Epithelial cell of prostate (primary cell): ENCODE measurements around the gene B9D1.
A peak's percentile ranks its signal among the peaks of the same experiment; 100 is the strongest.

Experiments used
- DNase-seq: peaks from one replicate; pipeline ENCODE4 v3.0.0-alpha.2; 2011; ENCODE audit warnings: low read depth, low spot score
- H3K27ac ChIP-seq: fragments of 450-650 bp; 2 replicates; pipeline ENCODE4 v1.5.1; 2017; ENCODE audit warnings: mild to moderate bottlenecking

Gene B9D1

GRCh38 chr17:19362277-19363113, at the start of gene B9D1:
TSS of gene B9D1 (minus strand) at chr17:19362723. CDS start at chr17:19362569, 154 bp downstream.
- peak within 1 kb of the TSS; percentile 59 for H3K27ac ChIP-seq
- DNase-seq: peak; percentile 45

- no peak overlapping the region for H3K27ac ChIP-seq
- DNase-seq: no peak
Observed at GRCh38 chr17:19411631-19412030, 49.1 kb upstream of the B9D1 start.

DNA sequence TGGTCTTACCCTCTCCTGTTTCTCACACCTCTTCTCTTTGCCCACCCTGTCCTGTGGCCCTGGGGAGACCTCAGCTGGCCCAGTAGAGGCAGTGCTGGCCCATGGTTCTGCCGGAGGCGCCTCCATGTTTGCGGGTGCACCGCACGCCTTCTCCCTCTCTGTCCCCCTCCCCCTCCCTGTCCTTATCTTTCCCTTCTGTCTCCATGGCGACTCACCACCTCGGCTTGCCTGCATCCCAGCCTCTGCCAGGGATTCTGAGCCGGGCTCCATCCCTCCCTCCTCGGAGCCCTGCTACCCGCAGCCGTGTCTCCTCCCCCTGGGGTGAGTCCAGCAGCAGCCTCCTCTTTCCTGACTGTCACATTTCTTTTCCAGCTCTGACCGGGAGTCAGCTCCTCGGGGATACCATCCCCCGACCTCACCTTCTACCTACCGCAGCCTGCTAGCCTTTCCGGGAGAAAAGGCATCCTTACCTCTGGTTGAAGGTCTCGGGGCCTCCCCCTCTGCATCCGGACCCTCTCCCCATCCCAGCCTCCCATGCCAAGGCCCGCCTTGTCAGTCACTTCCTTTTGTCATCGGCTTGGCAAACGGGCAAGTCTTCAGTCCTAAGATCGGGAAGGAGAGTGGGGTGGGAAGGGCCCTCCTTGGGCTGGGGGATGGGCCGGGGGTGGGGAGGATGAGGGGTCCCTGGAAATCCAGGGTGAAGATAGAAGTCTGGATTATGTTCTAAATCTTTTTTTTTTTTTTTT, 48.5 kb upstream of the B9D1 start, which contains the start of gene RNF112:
Gene RNF112 (plus strand): TSS at position 358 of the 746 bp plus-strand sequence. CDS start 177 bp downstream, at position 535.
- no peak within 1 kb of the TSS for H3K27ac ChIP-seq
- no peak for DNase-seq

GRCh38 chr17:19410091-19410490, 47.6 kb upstream of the B9D1 start:
- DNase-seq: no peak
- no peak overlapping the region for H3K27ac ChIP-seq

DNA sequence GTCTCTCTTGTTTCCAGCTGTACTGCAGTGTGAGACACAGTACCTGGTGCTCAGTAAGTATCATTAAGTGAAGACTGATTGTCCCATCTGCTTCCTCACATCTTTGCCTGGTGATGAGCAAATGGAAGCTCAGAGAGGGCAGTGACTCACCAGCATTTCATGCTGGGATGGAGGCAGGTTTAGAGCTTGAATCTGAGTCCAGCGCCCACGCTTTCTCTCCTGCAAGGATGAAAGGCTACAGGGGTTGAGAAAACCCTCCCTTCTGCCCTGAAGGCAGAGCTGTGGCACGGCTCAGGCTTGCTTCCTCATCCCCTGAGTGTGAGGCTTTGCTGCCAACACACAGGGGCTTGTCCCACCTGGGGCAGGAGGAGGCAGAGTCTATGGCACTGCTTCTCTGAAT, 47.0 kb upstream of the B9D1 start:
- peak; percentile 60 for DNase-seq
- H3K27ac ChIP-seq: no peak overlapping the region

DNA sequence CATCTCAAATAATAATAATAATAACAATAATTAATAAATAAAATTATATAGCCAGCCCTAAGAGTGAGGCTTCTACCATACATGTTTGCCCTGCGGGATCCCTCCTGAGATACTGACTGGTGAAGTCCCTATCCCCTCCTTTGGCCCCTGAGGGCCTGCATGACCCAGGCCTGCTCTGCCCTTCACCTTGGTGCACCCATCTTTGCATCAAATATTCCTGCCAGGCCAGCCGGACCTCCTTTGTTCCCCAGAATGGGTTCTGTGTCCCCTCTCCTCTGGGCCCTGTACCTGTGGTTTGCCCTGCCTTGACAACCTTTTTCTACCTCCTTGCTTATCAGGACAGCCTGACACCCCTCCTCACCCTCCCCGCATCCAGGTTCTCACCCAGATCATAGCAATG, 46.5 kb upstream of the B9D1 start:
- no peak for DNase-seq
- no peak overlapping the region for H3K27ac ChIP-seq

DNA sequence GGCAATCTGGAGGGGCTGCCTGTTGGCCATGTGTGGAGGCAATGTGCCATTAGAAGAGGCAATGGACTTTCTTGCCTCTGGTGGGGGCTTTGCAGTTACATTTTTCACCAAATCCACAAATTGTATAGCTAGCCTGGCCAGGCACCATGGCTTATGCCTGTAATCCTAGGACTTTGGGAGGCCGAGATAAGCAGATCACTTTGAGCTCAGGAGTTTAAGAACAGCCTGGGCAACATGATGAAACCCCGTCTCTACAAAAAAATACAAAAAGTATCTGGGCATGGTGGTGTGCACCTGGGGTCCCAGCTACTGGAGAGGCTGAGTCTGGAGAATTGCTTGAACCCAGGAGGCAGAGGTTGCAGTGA, 45.8 kb upstream of the B9D1 start:
- no peak overlapping the region for H3K27ac ChIP-seq
- no peak for DNase-seq

DNA sequence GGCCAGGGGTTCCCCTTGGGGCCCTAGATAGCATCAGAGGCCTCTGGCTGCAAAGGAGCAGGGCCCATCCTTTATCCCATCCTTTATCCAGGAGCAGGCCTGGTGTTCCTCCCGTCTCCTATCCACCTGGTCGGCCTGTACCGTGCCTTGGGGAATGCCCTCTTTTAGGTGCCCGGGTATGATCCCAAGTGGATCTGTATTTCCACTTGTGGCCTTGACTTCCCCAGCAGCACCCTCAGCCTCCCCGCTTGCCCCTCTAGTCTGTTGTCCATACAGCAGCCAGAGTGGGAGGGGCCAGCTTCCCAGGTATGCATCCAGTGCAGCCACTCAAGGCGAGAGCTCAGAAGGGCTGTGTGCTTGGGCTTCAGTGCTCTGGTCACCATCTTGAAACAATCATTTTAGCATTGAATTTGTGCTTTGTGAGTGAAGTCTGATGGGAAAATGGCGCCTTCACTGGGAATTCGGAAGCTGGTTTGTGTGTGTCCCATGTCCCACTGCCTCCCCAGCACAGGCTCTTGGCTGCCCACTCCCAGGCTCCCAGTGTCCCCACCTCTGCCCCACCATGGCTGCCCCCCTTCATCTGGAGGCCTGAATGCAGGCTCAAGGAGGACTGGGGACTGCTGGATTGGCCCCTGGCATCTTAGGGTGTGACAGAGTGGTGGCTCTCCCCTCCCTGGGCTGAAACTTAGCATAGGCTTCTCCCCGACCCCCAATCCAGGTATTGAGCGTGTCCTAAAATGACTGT, 45.2 kb upstream of the B9D1 start:
- no peak overlapping the region for H3K27ac ChIP-seq
- no peak for DNase-seq

DNA sequence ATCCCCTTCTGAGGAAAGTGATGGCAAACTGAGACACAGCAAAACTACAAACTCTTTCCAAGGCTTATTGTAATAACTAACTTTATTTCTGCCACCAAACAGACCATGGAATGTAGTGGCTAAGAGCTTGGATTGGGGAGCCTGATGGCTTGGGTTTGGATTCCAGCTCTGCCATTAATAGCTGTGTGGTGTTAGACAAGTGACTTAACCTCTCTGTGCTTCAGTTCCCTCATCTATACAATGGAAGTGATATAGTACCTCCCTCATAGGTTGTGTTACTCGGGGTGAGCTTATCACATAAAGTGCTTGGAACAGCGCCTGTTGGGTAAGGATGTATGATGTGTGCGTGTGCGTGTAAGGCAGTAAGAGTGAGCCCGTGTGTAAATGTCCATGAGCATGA, 42.6 kb upstream of the B9D1 start:
- no peak overlapping the region for H3K27ac ChIP-seq
- no peak for DNase-seq

DNA sequence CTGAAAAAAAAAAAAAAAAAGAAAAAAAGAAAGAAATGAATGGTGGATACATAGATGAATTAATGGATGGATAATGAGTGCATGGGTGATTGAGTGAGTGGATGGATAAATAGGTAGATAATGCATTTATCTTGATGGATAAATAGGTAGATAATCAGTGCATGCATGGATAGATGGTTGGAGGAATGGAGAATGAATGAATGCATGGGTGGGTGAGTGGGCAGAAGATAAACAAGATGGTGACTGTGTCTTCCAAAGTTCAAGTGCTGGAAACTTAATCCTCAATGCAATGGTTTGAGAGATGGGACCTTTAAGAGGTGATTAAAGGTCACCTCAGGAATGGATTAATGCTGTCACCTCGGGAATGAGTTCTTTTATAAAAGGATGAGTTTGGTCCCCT, 41.7 kb upstream of the B9D1 start:
- no peak overlapping the region for H3K27ac ChIP-seq
- DNase-seq: no peak

GRCh38 chr17:19403021-19403420, 40.5 kb upstream of the B9D1 start:
- H3K27ac ChIP-seq: no peak overlapping the region
- no peak for DNase-seq

DNA sequence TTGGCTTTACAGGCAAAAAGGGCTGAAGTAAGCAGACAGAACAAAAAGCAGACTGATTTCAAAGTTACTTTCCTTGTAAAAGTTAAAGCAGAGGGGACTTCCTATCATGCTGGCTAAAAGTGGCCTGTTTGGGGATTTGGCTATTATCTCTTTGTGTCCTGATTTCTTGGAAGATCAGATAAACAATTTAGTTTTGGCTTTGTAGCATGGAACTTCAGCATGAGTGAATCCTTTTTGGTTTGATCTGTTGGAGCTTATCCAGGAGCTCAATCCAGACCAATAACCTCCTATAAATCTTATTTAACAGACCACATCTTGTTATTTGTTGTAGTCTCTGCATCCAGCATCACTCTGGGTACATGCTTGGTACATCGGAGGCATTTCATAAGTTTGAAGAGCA, 39.6 kb upstream of the B9D1 start:
- no peak for DNase-seq
- H3K27ac ChIP-seq: no peak overlapping the region

GRCh38 chr17:19401321-19402010, 38.9 kb upstream of the B9D1 start:
- no peak for DNase-seq
- H3K27ac ChIP-seq: no peak overlapping the region

- H3K27ac ChIP-seq: no peak overlapping the region
- DNase-seq: no peak
Observed at GRCh38 chr17:19399750-19400450, 37.4 kb upstream of the B9D1 start.

GRCh38 chr17:19398301-19399181, 36.0 kb upstream of the B9D1 start:
- DNase-seq: no peak
- peak overlapping the region; percentile 37 for H3K27ac ChIP-seq

GRCh38 chr17:19397556-19398041, 35.1 kb upstream of the B9D1 start:
- DNase-seq: no peak

DNA sequence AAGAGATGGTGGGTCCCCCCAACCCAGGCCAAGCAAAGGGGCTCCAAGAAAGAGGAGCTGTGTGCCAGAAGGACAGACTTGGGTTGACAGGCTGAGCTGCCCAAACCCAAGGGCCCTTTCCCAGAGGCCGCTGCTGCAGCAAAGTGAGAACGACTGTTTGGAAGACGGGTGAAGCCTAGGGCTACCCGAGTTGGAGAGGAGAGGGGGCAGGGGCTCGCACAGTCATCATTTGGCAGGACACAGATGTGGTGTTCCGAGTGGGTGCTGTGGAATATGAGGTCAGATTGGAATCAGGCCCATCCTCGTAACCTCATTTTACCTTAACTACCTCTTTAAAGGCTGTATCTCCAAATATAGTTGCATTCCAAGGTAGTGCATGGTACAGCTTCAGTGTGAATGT, 29.8 kb upstream of the B9D1 start:
- no peak for DNase-seq
- H3K27ac ChIP-seq: no peak overlapping the region

More at GRCh38 chr17:19397556-19398041, 35.1 kb upstream of the B9D1 start:
- H3K27ac ChIP-seq: peak overlapping the region; percentile 37

DNA sequence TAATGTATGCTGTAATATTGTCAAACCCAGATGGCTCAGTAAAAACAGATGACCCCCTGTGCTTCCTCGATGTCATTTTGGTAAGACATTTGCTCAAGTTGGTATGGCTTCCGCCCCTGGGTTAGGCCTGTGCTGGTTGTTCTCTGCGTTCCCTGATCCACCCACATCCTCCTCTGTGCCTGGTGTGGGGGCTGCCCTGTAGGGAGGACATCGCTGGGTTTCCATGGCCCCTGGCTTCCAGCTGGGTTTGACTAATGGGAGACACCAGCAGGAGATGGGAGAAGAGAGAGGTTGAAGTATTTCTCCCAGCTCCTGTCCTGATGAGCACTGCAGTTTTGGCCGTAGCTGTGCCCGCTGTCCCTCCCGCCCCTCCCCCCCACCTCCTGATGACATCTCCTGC, 28.9 kb upstream of the B9D1 start:
- no peak overlapping the region for H3K27ac ChIP-seq
- no peak for DNase-seq

DNA sequence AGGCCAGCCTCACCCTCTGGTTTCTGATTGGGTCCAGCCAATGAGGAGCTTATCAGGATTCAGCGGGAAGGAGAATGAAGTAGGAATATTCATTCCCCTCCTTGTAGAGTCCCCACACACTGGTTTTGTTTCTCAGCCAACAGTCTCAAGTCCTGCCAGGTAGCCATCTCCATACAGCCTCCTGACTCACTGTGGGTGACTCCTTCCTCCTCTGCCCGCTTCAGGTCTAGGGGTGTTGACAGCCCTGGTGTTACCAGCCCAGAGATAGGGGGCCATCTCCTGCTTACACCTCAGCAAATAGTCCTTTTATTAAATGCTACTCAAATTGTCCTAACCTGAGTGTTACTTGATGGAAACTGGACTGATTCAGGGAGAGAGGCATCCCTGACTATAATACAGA, 28.4 kb upstream of the B9D1 start:
- no peak for DNase-seq
- H3K27ac ChIP-seq: no peak overlapping the region
